Measurements from ENCODE around the gene HHAT.
A peak's percentile ranks its signal among the peaks of the same experiment; 100 is the strongest.
"Not testable (repeated sequence)": the region's sequence is repeated elsewhere in the genome, so short reads cannot be mapped to it uniquely, and the experiment has no call there.

The HHAT gene

GRCh38 chr1:210342986-210343780 is 14.5 kb downstream of the HHAT start:
- DNase-seq (ENCODE audit: extremely low read depth, insufficient read length), result peak; percentile 34

GRCh38 chr1:210344706-210345105 is 16.0 kb downstream of the HHAT start:
- Histone ChIP-seq H3K36me3 (ENCODE audit: control insufficient read depth, insufficient read depth, low read length) (no peaks in the 10 kb centered on the region), H3K27me3 (replicated peaks; ENCODE audit: control insufficient read depth, insufficient read depth, low read length) (no peaks in the 10 kb centered on the region), H3K4me3 (replicated peaks; ENCODE audit: low read depth, low read length) (no peak overlapping the region)
- no peak for TF ChIP-seq CTCF (IDR thresholded peaks at IDR 0.05; ENCODE audit: insufficient read depth, low read length, poor library complexity, severe bottlenecking)
- no peak for DNase-seq (ENCODE audit: extremely low read depth, insufficient read length)

More at GRCh38 chr1:210342986-210343780, 14.5 kb downstream of the HHAT start:
- no peaks in the 10 kb centered on the region for H3K27me3 ChIP-seq (replicated peaks; ENCODE audit: control insufficient read depth, insufficient read depth, low read length)
- TF ChIP-seq CTCF (IDR thresholded peaks at IDR 0.05; ENCODE audit: insufficient read depth, low read length, poor library complexity, severe bottlenecking), result no peak
- H3K4me3 ChIP-seq (replicated peaks; ENCODE audit: low read depth, low read length), result peak overlapping the region; percentile 8
- H3K36me3 ChIP-seq (ENCODE audit: control insufficient read depth, insufficient read depth, low read length), result no peaks in the 10 kb centered on the region

- Histone ChIP-seq H3K4me3 (replicated peaks; ENCODE audit: low read depth, low read length) (no peak overlapping the region), H3K36me3 (ENCODE audit: control insufficient read depth, insufficient read depth, low read length) (no peaks in the 10 kb centered on the region), H3K27me3 (replicated peaks; ENCODE audit: control insufficient read depth, insufficient read depth, low read length) (no peaks in the 10 kb centered on the region)
- no peak for TF ChIP-seq CTCF (IDR thresholded peaks at IDR 0.05; ENCODE audit: insufficient read depth, low read length, poor library complexity, severe bottlenecking)
- peak; percentile 48 for DNase-seq (ENCODE audit: extremely low read depth, insufficient read length)
These were observed 18.4 kb downstream of the HHAT start for GRCh38 chr1:210347112-210347511.

GRCh38 chr1:210351496-210351895 is 22.8 kb downstream of the HHAT start:
- no peaks in the 10 kb centered on the region for H3K36me3 ChIP-seq (ENCODE audit: control insufficient read depth, insufficient read depth, low read length)
- no peak overlapping the region for H3K4me3 ChIP-seq (replicated peaks; ENCODE audit: low read depth, low read length)
- no peak for TF ChIP-seq CTCF (IDR thresholded peaks at IDR 0.05; ENCODE audit: insufficient read depth, low read length, poor library complexity, severe bottlenecking)
- no peak for DNase-seq (ENCODE audit: extremely low read depth, insufficient read length)
- no peaks in the 10 kb centered on the region for H3K27me3 ChIP-seq (replicated peaks; ENCODE audit: control insufficient read depth, insufficient read depth, low read length)

GRCh38 chr1:210352575-210352974 is 23.9 kb downstream of the HHAT start:
- H3K4me3 ChIP-seq (replicated peaks; ENCODE audit: low read depth, low read length), result no peak overlapping the region
- no peaks in the 10 kb centered on the region for H3K27me3 ChIP-seq (replicated peaks; ENCODE audit: control insufficient read depth, insufficient read depth, low read length)
- DNase-seq (ENCODE audit: extremely low read depth, insufficient read length), result no peak
- no peak for TF ChIP-seq CTCF (IDR thresholded peaks at IDR 0.05; ENCODE audit: insufficient read depth, low read length, poor library complexity, severe bottlenecking)
- H3K36me3 ChIP-seq (ENCODE audit: control insufficient read depth, insufficient read depth, low read length), result no peaks in the 10 kb centered on the region

- DNase-seq (ENCODE audit: extremely low read depth, insufficient read length); H3K4me3 ChIP-seq (replicated peaks; ENCODE audit: low read depth, low read length); H3K27me3 ChIP-seq (replicated peaks; ENCODE audit: control insufficient read depth, insufficient read depth, low read length); H3K36me3 ChIP-seq (ENCODE audit: control insufficient read depth, insufficient read depth, low read length): not testable (repeated sequence)
These were observed 25.6 kb downstream of the HHAT start for GRCh38 chr1:210354305-210354704.
